Measurements from ENCODE around the gene TRIO.

TRIO gene

GRCh38 chr5:14118551-14119320 lies 24.4 kb upstream of the TRIO start:
- H2AFZ ChIP-seq (ENCODE audit: low read depth, low read length), result no peak overlapping the region
- no peaks in the 10 kb centered on the region for H3K36me3 ChIP-seq (ENCODE audit: insufficient read depth, low read length)
- H3K27ac ChIP-seq (ENCODE audit: low read length), result no peak overlapping the region
- H3K4me1 ChIP-seq (ENCODE audit: insufficient read depth, low read length), result no peaks in the 10 kb centered on the region
- no peak overlapping the region for H3K4me3 ChIP-seq (ENCODE audit: low read depth in 1 of 2, low read length in 2 of 2)
- no peaks in the 10 kb centered on the region for H3K79me2 ChIP-seq (ENCODE audit: insufficient read depth, low read length)
- H3K4me2 ChIP-seq (ENCODE audit: insufficient read depth, low read length), result no peak overlapping the region
- no peak for TF ChIP-seq CTCF (IDR thresholded peaks at IDR 0.05; ENCODE audit: borderline replicate concordance, extremely low read depth, low read length, poor library complexity, severe bottlenecking)
- no peak for TF ChIP-seq EZH2 (IDR thresholded peaks at IDR 0.05; ENCODE audit: borderline replicate concordance, low read depth, low read length, severe bottlenecking)
- no peak for ATAC-seq (ENCODE audit: insufficient read depth, low read depth)
- no peak overlapping the region for H3K9ac ChIP-seq (ENCODE audit: low read depth, low read length)
- DNase-seq, result no peak
- H4K20me1 ChIP-seq (ENCODE audit: insufficient read depth, low read length), result no peaks in the 10 kb centered on the region
- H3K9me3 ChIP-seq (ENCODE audit: insufficient read depth, low read length, severe bottlenecking), result no peaks in the 10 kb centered on the region
- H3K27me3 ChIP-seq (ENCODE audit: insufficient read depth, low read length, poor library complexity), result no peaks in the 10 kb centered on the region

GRCh38 chr5:14120176-14120575 lies 23.0 kb upstream of the TRIO start:
- no peaks in the 10 kb centered on the region for H3K79me2 ChIP-seq (ENCODE audit: insufficient read depth, low read length)
- no peak overlapping the region for H2AFZ ChIP-seq (ENCODE audit: low read depth, low read length)
- no peak overlapping the region for H3K9ac ChIP-seq (ENCODE audit: low read depth, low read length)
- TF ChIP-seq CTCF (IDR thresholded peaks at IDR 0.05; ENCODE audit: borderline replicate concordance, extremely low read depth, low read length, poor library complexity, severe bottlenecking), result no peak
- no peak for TF ChIP-seq EZH2 (IDR thresholded peaks at IDR 0.05; ENCODE audit: borderline replicate concordance, low read depth, low read length, severe bottlenecking)
- H3K27me3 ChIP-seq (ENCODE audit: insufficient read depth, low read length, poor library complexity), result no peaks in the 10 kb centered on the region
- H3K4me3 ChIP-seq (ENCODE audit: low read depth in 1 of 2, low read length in 2 of 2), result no peak overlapping the region
- no peak overlapping the region for H3K4me2 ChIP-seq (ENCODE audit: insufficient read depth, low read length)
- no peaks in the 10 kb centered on the region for H3K4me1 ChIP-seq (ENCODE audit: insufficient read depth, low read length)
- ATAC-seq (ENCODE audit: insufficient read depth, low read depth) (no peak), DNase-seq (no peak)
- no peaks in the 10 kb centered on the region for H3K36me3 ChIP-seq (ENCODE audit: insufficient read depth, low read length)
- H3K27ac ChIP-seq (ENCODE audit: low read length), result no peak overlapping the region
- no peaks in the 10 kb centered on the region for H4K20me1 ChIP-seq (ENCODE audit: insufficient read depth, low read length)
- no peaks in the 10 kb centered on the region for H3K9me3 ChIP-seq (ENCODE audit: insufficient read depth, low read length, severe bottlenecking)

- ATAC-seq (ENCODE audit: insufficient read depth, low read depth) (no peak), DNase-seq (no peak)
- no peaks in the 10 kb centered on the region for H3K36me3 ChIP-seq (ENCODE audit: insufficient read depth, low read length)
- no peak overlapping the region for H2AFZ ChIP-seq (ENCODE audit: low read depth, low read length)
- no peaks in the 10 kb centered on the region for H3K79me2 ChIP-seq (ENCODE audit: insufficient read depth, low read length)
- no peak overlapping the region for H3K4me2 ChIP-seq (ENCODE audit: insufficient read depth, low read length)
- H3K9ac ChIP-seq (ENCODE audit: low read depth, low read length), result no peak overlapping the region
- H4K20me1 ChIP-seq (ENCODE audit: insufficient read depth, low read length), result no peaks in the 10 kb centered on the region
- H3K9me3 ChIP-seq (ENCODE audit: insufficient read depth, low read length, severe bottlenecking), result no peaks in the 10 kb centered on the region
- H3K4me3 ChIP-seq (ENCODE audit: low read depth in 1 of 2, low read length in 2 of 2), result no peak overlapping the region
- H3K27me3 ChIP-seq (ENCODE audit: insufficient read depth, low read length, poor library complexity), result no peaks in the 10 kb centered on the region
- no peaks in the 10 kb centered on the region for H3K4me1 ChIP-seq (ENCODE audit: insufficient read depth, low read length)
- no peak overlapping the region for H3K27ac ChIP-seq (ENCODE audit: low read length)
- TF ChIP-seq EZH2 (IDR thresholded peaks at IDR 0.05; ENCODE audit: borderline replicate concordance, low read depth, low read length, severe bottlenecking) (no peak), CTCF (IDR thresholded peaks at IDR 0.05; ENCODE audit: borderline replicate concordance, extremely low read depth, low read length, poor library complexity, severe bottlenecking) (no peak)
These were observed 21.6 kb upstream of the TRIO start for GRCh38 chr5:14121552-14121951.
